ENCODE results near the gene MAPK6.

DNA sequence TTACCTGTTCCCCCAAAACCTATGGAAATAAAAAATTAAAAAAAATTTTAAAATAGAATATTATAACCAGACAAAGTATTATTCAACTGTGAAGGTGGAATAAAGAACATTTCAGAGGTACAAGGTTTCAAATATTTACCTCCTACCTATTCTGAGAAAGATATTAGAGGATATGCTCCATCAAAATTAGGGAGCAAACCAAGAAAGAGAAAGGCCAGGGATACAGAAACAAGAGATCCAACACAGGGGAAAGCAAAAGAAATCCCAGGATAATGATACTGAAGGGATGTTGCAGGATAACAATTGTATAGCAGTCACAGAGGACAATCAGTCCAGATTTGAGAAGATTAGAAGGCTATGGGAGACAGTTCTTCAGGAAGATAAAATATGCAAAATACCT, 71.2 kb downstream of the MAPK6 start:
- TF ChIP-seq TAF1 (IDR thresholded peaks at IDR 0.05; ENCODE audit: borderline replicate concordance, insufficient read depth, low read length), result no peak
- no peak for TF ChIP-seq SIN3A (IDR thresholded peaks at IDR 0.05; ENCODE audit: borderline replicate concordance, insufficient read depth, low read length)
- TF ChIP-seq, protein P1, sequence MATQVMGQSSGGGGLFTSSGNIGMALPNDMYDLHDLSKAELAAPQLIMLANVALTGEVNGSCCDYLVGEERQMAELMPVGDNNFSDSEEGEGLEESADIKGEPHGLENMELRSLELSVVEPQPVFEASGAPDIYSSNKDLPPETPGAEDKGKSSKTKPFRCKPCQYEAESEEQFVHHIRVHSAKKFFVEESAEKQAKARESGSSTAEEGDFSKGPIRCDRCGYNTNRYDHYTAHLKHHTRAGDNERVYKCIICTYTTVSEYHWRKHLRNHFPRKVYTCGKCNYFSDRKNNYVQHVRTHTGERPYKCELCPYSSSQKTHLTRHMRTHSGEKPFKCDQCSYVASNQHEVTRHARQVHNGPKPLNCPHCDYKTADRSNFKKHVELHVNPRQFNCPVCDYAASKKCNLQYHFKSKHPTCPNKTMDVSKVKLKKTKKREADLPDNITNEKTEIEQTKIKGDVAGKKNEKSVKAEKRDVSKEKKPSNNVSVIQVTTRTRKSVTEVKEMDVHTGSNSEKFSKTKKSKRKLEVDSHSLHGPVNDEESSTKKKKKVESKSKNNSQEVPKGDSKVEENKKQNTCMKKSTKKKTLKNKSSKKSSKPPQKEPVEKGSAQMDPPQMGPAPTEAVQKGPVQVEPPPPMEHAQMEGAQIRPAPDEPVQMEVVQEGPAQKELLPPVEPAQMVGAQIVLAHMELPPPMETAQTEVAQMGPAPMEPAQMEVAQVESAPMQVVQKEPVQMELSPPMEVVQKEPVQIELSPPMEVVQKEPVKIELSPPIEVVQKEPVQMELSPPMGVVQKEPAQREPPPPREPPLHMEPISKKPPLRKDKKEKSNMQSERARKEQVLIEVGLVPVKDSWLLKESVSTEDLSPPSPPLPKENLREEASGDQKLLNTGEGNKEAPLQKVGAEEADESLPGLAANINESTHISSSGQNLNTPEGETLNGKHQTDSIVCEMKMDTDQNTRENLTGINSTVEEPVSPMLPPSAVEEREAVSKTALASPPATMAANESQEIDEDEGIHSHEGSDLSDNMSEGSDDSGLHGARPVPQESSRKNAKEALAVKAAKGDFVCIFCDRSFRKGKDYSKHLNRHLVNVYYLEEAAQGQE (IDR thresholded peaks at IDR 0.05; ENCODE audit: insufficient read depth in 1 of 2, low read depth in 2 of 2, low read length in 2 of 2), result no peak

Measured in PFSK-1 (cell line).